A673 (cell line): ENCODE measurements around the gene JMJD6. TPM values are rescaled to one million over a fixed set of nuclear protein-coding genes. Genes with fewer than 3 reads are reported as not detected.

ENCODE experiments used
- BruUV-seq: library from RNA; stranded (reverse); fragments of 400-500 nt; replicated peaks from 2 replicates; lab custom pipeline; 2021; lab: Mats Ljungman, UMichigan
- CTCF ChIA-PET: fragments of 300-600 bp; sonication (Branson Sonifier 250); formaldehyde crosslinking; loops from one replicate; lab custom pipeline; 2022; ENCODE audit warnings: antibody characterized with exemption; lab: Charles Lee
- POLR2A ChIA-PET: fragments of 300-600 bp; sonication (Branson Sonifier 250); formaldehyde crosslinking; loops from one replicate; lab custom pipeline; 2022; ENCODE audit warnings: antibody characterized with exemption; ENCODE audit not compliant: low non-redundant PET; lab: Charles Lee
- DNase-seq: peaks from one replicate; pipeline ENCODE4 v3.0.0-alpha.2; 2015; ENCODE audit warnings: low spot score
- H3K27ac ChIP-seq: fragments of 200-600 bp; sonication (generic); 2 replicates; pipeline ENCODE4 v1.5.1; 2016; ENCODE audit warnings: mixed run types, low read depth, mild to moderate bottlenecking, mixed read lengths, antibody characterized with exemption, low read length; ENCODE audit not compliant: poor library complexity, severe bottlenecking
- H3K27me3 ChIP-seq: fragments of 200-600 bp; sonication (generic); replicated peaks from 2 replicates; pipeline ENCODE4 v1.6.1; 2017; ENCODE audit warnings: mixed run types, low read depth, mild to moderate bottlenecking, mixed read lengths, antibody characterized with exemption, low read length; ENCODE audit not compliant: insufficient read depth, poor library complexity
- H3K36me3 ChIP-seq: fragments of 200-600 bp; sonication (generic); 2 replicates; pipeline ENCODE4 v1.6.1; 2016; ENCODE audit warnings: mixed run types, mild to moderate bottlenecking, mixed read lengths, antibody characterized with exemption, low read length; ENCODE audit not compliant: insufficient read depth, poor library complexity, severe bottlenecking
- H3K4me1 ChIP-seq: fragments of 200-600 bp; sonication (generic); 2 replicates; pipeline ENCODE4 v1.6.1; 2017; ENCODE audit warnings: mixed run types, mild to moderate bottlenecking, mixed read lengths, antibody characterized with exemption, low read length; ENCODE audit not compliant: insufficient read depth, poor library complexity, severe bottlenecking
- H3K4me3 ChIP-seq: fragments of 200-600 bp; sonication (generic); 2 replicates; pipeline ENCODE4 v1.5.1; 2016; ENCODE audit warnings: low read depth, mixed run types, mild to moderate bottlenecking, mixed read lengths, low read length; ENCODE audit not compliant: poor library complexity, severe bottlenecking
- H3K9me3 ChIP-seq: fragments of 200-600 bp; sonication (generic); 2 replicates; pipeline ENCODE4 v1.6.1; 2016; ENCODE audit warnings: mixed run types, low read depth, mild to moderate bottlenecking, mixed read lengths, antibody characterized with exemption, low read length; ENCODE audit not compliant: poor library complexity, severe bottlenecking
- CTCF ChIP-seq: fragments of 300-800, 200-600 bp; sonication (generic); conservative IDR thresholded peaks from 2 replicates; pipeline ENCODE4 v1.5.1; 2017; ENCODE audit warnings: low read depth, mild to moderate bottlenecking, antibody characterized with exemption, low read length, moderate library complexity, mixed read lengths
- EZH2 ChIP-seq: fragments of 200-600 bp; sonication (generic); IDR thresholded peaks from 2 replicates; pipeline ENCODE4 v1.6.1; 2017; ENCODE audit warnings: borderline replicate concordance, low read depth, mild to moderate bottlenecking, mixed read lengths, antibody characterized with exemption, low read length; ENCODE audit not compliant: poor library complexity, severe bottlenecking
- intact Hi-C: fragments of 100-400 bp; cut with micrococcal nuclease; formaldehyde crosslinking; loops from one replicate; pipeline ENCODE4 v1.10.0; 2022; ENCODE audit not compliant: unreplicated experiment
- total RNA-seq: library from RNA; stranded (reverse); gene quantifications from 2 replicates; pipeline ENCODE4 v1.2.3, GENCODE V29; 2021

JMJD6 gene
- total RNA-seq, 1 experiment from 2014 or later: 77.6 TPM

GRCh38 chr17:76727745-76728456 is 1.5 kb upstream of the JMJD6 start:
- no TSS peak for BruUV-seq
- Histone ChIP-seq H3K27ac (peak overlapping the region; percentile 99), H3K4me1 (peaks cover 18% of the 10 kb centered on the region), H3K9me3 (no peaks in the 10 kb centered on the region), H3K27me3 (no peaks in the 10 kb centered on the region), H3K4me3 (peak overlapping the region; percentile 98), H3K36me3 (peaks cover 52% of the 10 kb centered on the region)
- ChIA-PET CTCF (no interaction called here), POLR2A (interaction anchor here (1.2 kb wide), 1 partner anchor 9 kb away, joined by 3 read pairs; no protein-coding TSS in a partner anchor)
- DNase-seq: no peak
- intact Hi-C loops: no loop called here
- TF ChIP-seq CTCF: no peak
- TF ChIP-seq EZH2: no peak

- DNase-seq: peak; percentile 69
- POLR2A ChIA-PET: interaction anchor here (0.6 to 1.2 kb wide), 2 partner anchors 10 to 56 kb away, joined by 3 read pairs; no protein-coding TSS in a partner anchor
- TF ChIP-seq CTCF: peak; percentile 71
- TF ChIP-seq EZH2: no peak
- Histone ChIP-seq H3K4me1 (peaks cover 14% of the 10 kb centered on the region), H3K27ac (peak within 1 kb of the TSS; percentile 99), H3K9me3 (no peaks in the 10 kb centered on the region), H3K36me3 (peaks cover 51% of the 10 kb centered on the region), H3K27me3 (no peaks in the 10 kb centered on the region), H3K4me3 (peak within 1 kb of the TSS; percentile 98)
- CTCF ChIA-PET: no interaction called here
- TSS peak; percentile 72 for BruUV-seq
- intact Hi-C loops: no loop called here
These were observed 641 bp upstream of the JMJD6 start, which contains the start of gene METTL23 for GRCh38 chr17:76726776-76727718. TSS of gene METTL23 (plus strand) at chr17:76726839. CDS start at chr17:76729711, 2,872 bp downstream.

GRCh38 chr17:76725580-76726230 is 701 bp downstream of the JMJD6 start:
- peak overlapping the region; percentile 99 for H3K27ac ChIP-seq
- H3K4me3 ChIP-seq: peak overlapping the region; percentile 98
- POLR2A ChIA-PET: no interaction called here
- BruUV-seq: no TSS peak
- CTCF ChIA-PET: no interaction called here
- H3K9me3 ChIP-seq: no peaks in the 10 kb centered on the region
- TF ChIP-seq CTCF (no peak), EZH2 (no peak)
- peaks cover 53% of the 10 kb centered on the region for H3K36me3 ChIP-seq
- DNase-seq: peak; percentile 69
- no peaks in the 10 kb centered on the region for H3K27me3 ChIP-seq
- intact Hi-C loops: no loop called here
- H3K4me1 ChIP-seq: peaks cover 19% of the 10 kb centered on the region
